Measurements from ENCODE around the gene COPZ2. TPM values are rescaled to one million over a fixed set of nuclear protein-coding genes. Genes with fewer than 3 reads are reported as not detected.
A peak's percentile ranks its signal among the peaks of the same experiment; 100 is the strongest.

The COPZ2 gene
- total and polyA plus RNA-seq, 11 donors = 13.2 to 64.3 (median 48.2) TPM

DNA sequence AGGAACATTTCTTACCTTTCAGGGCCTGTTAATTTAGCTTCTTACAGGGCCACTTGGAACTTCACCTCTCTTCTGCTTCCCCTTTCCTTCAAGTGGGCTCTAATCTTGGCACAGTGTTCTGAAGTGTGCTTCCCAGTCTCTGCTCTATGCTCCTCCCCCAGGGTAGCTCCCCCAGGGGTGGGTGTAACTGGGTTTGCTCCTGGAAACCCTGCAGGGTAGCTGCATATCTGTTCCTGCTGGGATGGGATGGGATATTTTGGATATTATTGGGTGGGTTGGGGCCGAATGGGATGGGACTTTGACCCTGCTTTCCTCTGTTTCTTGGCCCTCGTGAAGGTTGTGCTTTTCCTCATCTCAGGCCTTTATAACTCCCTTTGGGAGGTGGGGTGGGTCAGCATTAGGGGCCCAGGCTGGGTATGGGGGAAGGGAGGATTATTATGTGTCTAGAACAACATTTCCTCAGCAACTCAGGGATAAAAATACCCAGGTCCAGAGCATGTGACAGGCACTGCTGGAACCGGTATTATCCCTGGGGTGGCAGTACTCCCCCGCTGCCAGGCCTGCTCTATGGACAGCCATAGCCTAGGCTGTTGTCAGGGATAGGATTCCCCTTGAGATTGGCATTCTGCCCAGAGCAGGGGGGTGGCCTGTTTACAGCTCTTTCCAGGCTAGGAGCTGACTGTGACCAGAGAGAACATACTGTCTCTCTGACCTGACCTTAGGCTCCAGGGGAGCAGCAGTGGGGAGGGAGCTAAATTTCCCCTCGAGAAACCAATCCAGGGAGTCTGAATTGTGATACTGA, 15.6 kb upstream of the COPZ2 start:
- Histone ChIP-seq H3K9me3 (no peaks in the 10 kb centered on the region), H3K36me3 (peaks cover 0 to 54% (median 37%) of the 10 kb centered on the region in 9 donors), H3K4me1 (peaks cover 12 to 91% (median 76%) of the 10 kb centered on the region in 12 donors), H3K27me3 (no peaks in the 10 kb centered on the region), H3K4me3 (peak overlapping the region; percentile 9 to 96 (median 85)), H3K27ac (peak overlapping the region; percentile 96 to 100 (median 99))
- peak; percentile 56 to 70 (median 66) for ATAC-seq
- 2 to 10% (median 5%) methylated on average over 5 of the region's 5 CpGs for WGBS, 4 donors
- DNase-seq = peak; percentile 86 to 94 (median 91)
- TF ChIP-seq POLR2A (IDR thresholded peaks at IDR 0.05) (no peak), CTCF (IDR thresholded peaks at IDR 0.05) (peak in 1 of 12 donors; percentile 11)
- intact Hi-C loops (cut with DNase I) = loop anchor here in 1 of 10 donors (1.0 kb wide), 1 partner anchor 48 kb away; the partner anchor contains the start of gene CBX1

GRCh38 chr17:48051706-48052486, 14.3 kb upstream of the COPZ2 start:
- peak overlapping the region; percentile 96 to 100 (median 99) for H3K27ac ChIP-seq
- no peaks in the 10 kb centered on the region for H3K9me3 ChIP-seq
- H3K27me3 ChIP-seq = no peaks in the 10 kb centered on the region
- intact Hi-C loops (cut with DNase I) = loop anchor here in 1 of 10 donors (2.0 kb wide), 1 partner anchor 15 kb away; the partner anchor contains the start of gene COPZ2
- 16 to 23% (median 17%) methylated on average over 5 of the region's 5 CpGs for WGBS, 4 donors
- TF ChIP-seq POLR2A (IDR thresholded peaks at IDR 0.05) (no peak), CTCF (IDR thresholded peaks at IDR 0.05) (peak in 6 of 12 donors; percentile 11 to 44 (median 26))
- ATAC-seq (peak; percentile 2 to 35 (median 32)), DNase-seq (peak in 4 of 5 donors; percentile 72 to 88 (median 84))
- H3K36me3 ChIP-seq = peaks cover 0 to 42% (median 24%) of the 10 kb centered on the region in 9 donors
- H3K4me3 ChIP-seq = peak overlapping the region; percentile 19 to 96 (median 86)
- H3K4me1 ChIP-seq = peaks cover 12 to 82% (median 72%) of the 10 kb centered on the region in 12 donors

DNA sequence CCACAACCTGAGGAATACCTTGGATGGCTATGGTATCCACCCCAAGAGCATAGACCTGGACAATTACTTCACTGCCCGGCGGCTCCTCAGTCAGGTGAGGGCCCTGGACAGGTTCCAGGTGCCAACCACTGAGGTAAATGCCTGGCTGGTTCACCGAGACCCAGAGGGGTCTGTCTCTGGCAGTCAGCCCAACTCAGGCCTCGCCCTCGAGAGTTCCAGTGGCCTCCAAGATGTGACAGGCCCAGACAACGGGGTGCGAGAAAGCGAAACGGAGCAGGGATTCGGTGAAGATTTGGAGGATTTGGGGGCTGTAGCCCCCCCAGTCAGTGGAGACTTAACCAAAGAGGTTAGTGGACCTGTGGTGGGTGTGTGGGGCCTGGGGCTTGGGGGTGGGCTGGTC, 13.7 kb upstream of the COPZ2 start:
- peak in 1 of 5 donors; percentile 42 for DNase-seq
- Histone ChIP-seq H3K36me3 (peaks cover 0 to 36% (median 18%) of the 10 kb centered on the region in 9 donors), H3K9me3 (no peaks in the 10 kb centered on the region), H3K4me3 (peak overlapping the region; percentile 14 to 96 (median 86)), H3K27me3 (no peaks in the 10 kb centered on the region), H3K4me1 (peaks cover 12 to 82% (median 75%) of the 10 kb centered on the region in 12 donors), H3K27ac (peak overlapping the region; percentile 96 to 100 (median 99))
- no peak for ATAC-seq
- 39 to 67% (median 48%) methylated on average over 7 to 10 of the region's 10 CpGs for WGBS, 4 donors
- TF ChIP-seq CTCF (IDR thresholded peaks at IDR 0.05) (no peak), POLR2A (IDR thresholded peaks at IDR 0.05) (no peak)
- intact Hi-C loops (cut with DNase I) = loop anchor here in 1 of 10 donors (2.0 kb wide), 1 partner anchor 14 kb away; the partner anchor contains the start of gene COPZ2
